Adrenal gland (tissue), 5 donors: ENCODE results near the gene KLK10.

ENCODE experiments used
- POLR2A ChIP-seq, 2 donors: fragments of 450-650 bp; IDR thresholded peaks; one replicate each; pipeline ENCODE4 v1.6.1; 2017; ENCODE audit warnings: antibody characterized with exemption in 2 of 2, mild to moderate bottlenecking in 2 of 2, moderate library complexity in 1 of 2
- TF ChIP-seq, protein P1 (sequence below), 6 experiments: fragments of 450-650 bp in 4 of 6; fragments of 200-600 bp in 2 of 6; sonication (generic) in 1 of 6; IDR thresholded peaks; 1 replicate in 5 of 6; 2 replicates in 1 of 6; pipeline versions ENCODE4 v1.5.1 to v1.8.0; 2016 to 2021; ENCODE audit warnings: antibody characterized with exemption in 6 of 6, mild to moderate bottlenecking in 2 of 6, moderate library complexity in 1 of 6
- donor health status: DM: no; HTN: no; CAD: no.

DNA sequence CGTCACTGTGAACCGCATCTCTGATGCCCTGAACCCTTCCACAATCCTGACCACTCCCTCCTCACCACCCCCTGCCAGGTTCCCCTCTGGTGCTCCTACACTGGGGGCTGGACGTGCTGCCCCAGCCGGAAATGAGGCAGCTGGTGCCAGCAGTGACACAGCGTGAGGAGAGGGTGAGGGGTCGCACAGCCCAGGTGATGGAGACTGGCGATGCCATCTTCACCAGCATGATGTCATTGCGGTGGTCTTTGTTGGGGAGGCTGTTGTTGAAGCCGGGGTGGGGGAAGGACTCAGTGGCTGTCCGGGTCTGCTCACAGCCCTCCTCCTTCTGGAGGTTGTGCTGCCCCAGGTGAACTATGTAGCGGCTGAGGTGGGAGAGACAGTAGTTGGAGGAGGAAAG lies 4.4 kb upstream of the KLK10 start:
- TF ChIP-seq, protein P1, sequence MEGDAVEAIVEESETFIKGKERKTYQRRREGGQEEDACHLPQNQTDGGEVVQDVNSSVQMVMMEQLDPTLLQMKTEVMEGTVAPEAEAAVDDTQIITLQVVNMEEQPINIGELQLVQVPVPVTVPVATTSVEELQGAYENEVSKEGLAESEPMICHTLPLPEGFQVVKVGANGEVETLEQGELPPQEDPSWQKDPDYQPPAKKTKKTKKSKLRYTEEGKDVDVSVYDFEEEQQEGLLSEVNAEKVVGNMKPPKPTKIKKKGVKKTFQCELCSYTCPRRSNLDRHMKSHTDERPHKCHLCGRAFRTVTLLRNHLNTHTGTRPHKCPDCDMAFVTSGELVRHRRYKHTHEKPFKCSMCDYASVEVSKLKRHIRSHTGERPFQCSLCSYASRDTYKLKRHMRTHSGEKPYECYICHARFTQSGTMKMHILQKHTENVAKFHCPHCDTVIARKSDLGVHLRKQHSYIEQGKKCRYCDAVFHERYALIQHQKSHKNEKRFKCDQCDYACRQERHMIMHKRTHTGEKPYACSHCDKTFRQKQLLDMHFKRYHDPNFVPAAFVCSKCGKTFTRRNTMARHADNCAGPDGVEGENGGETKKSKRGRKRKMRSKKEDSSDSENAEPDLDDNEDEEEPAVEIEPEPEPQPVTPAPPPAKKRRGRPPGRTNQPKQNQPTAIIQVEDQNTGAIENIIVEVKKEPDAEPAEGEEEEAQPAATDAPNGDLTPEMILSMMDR (IDR thresholded peaks at IDR 0.05) = no peak
- no peak for TF ChIP-seq POLR2A (IDR thresholded peaks at IDR 0.05)
